ENCODE results near the gene IP6K3. TPM values are rescaled to one million over a fixed set of nuclear protein-coding genes. Genes with fewer than 3 reads are reported as not detected.

Gene IP6K3
- total RNA-seq, 1 experiment from 2014 or later = 1.7 TPM

DNA sequence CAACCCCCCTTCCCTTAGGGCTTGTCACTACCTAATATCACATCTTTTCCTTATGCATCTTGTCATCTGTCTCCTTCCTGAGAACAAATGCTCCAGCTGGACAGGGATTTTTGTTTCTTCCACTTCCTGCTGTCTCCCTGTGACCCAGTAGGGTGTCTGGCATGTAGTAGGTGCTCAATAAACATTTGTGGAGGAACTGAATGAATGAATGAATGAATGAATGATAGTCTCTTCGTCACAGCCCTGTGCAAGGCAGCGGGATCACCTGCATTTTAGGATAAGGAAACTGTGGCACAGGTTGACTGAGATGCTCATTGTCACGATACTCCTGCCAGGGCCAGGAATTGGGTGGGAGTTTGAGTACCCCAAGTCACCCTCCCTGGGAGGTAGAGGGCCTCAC, 28.1 kb upstream of the IP6K3 start:
- H3K27me3 Mint-ChIP-seq (ENCODE audit: insufficient read depth, unreplicated experiment) = no peaks in the 10 kb centered on the region
- CTCF ChIA-PET = no interaction called here
- no peaks in the 10 kb centered on the region for H3K4me1 Mint-ChIP-seq (ENCODE audit: insufficient read depth, unreplicated experiment)
- no peaks in the 10 kb centered on the region for H3K9me3 Mint-ChIP-seq (ENCODE audit: unreplicated experiment)
- no TSS peak for BruUV-seq (replicated peaks)
- intact Hi-C loops (cut with micrococcal nuclease) = no loop called here
- peaks cover 60% of the 10 kb centered on the region for H3K36me3 Mint-ChIP-seq (ENCODE audit: insufficient read depth, unreplicated experiment)
- no peak for DNase-seq (ENCODE audit: unreplicated experiment)
- POLR2A ChIA-PET = no interaction called here
- TF ChIP-seq CTCF (IDR thresholded peaks at IDR 0.05; ENCODE audit: unreplicated experiment) = no peak
- no peak overlapping the region for H3K27ac Mint-ChIP-seq (ENCODE audit: low read depth, unreplicated experiment)
- H3K4me3 Mint-ChIP-seq (ENCODE audit: unreplicated experiment) = no peak overlapping the region

- intact Hi-C loops (cut with micrococcal nuclease) = no loop called here
- Mint-ChIP-seq H3K27me3 (ENCODE audit: insufficient read depth, unreplicated experiment) (no peaks in the 10 kb centered on the region), H3K36me3 (ENCODE audit: insufficient read depth, unreplicated experiment) (peaks cover 42% of the 10 kb centered on the region), H3K4me1 (ENCODE audit: insufficient read depth, unreplicated experiment) (no peaks in the 10 kb centered on the region), H3K9me3 (ENCODE audit: unreplicated experiment) (no peaks in the 10 kb centered on the region), H3K4me3 (ENCODE audit: unreplicated experiment) (no peak overlapping the region), H3K27ac (ENCODE audit: low read depth, unreplicated experiment) (no peak overlapping the region)
- POLR2A ChIA-PET = interaction anchor here (0.9 to 2.0 kb wide), 3 partner anchors 8 to 377 kb away, joined by 3 to 8 read pairs (median 4); partner anchors contain the start of gene LEMD2
- no TSS peak for BruUV-seq (replicated peaks)
- CTCF ChIA-PET = interaction anchor here (0.7 to 8.1 kb wide), 9 partner anchors 8 to 390 kb away, joined by 3 to 93 read pairs (median 5); partner anchors contain the start of gene UQCC2
- no peak for DNase-seq (ENCODE audit: unreplicated experiment)
- no peak for TF ChIP-seq CTCF (IDR thresholded peaks at IDR 0.05; ENCODE audit: unreplicated experiment)
Measured at GRCh38 chr6:33772902-33773472, 26.3 kb upstream of the IP6K3 start.

- no peaks in the 10 kb centered on the region for H3K9me3 Mint-ChIP-seq (ENCODE audit: unreplicated experiment)
- intact Hi-C loops (cut with micrococcal nuclease) = no loop called here
- POLR2A ChIA-PET = interaction anchor here (0.9 to 2.0 kb wide), 4 partner anchors 9 to 68 kb away, joined by 3 to 8 read pairs (median 5); partner anchors contain the start of gene LEMD2
- BruUV-seq (replicated peaks) = no TSS peak
- peaks cover 34% of the 10 kb centered on the region for H3K36me3 Mint-ChIP-seq (ENCODE audit: insufficient read depth, unreplicated experiment)
- peak overlapping the region; percentile 31 for H3K27ac Mint-ChIP-seq (ENCODE audit: low read depth, unreplicated experiment)
- no peaks in the 10 kb centered on the region for H3K4me1 Mint-ChIP-seq (ENCODE audit: insufficient read depth, unreplicated experiment)
- no peak overlapping the region for H3K4me3 Mint-ChIP-seq (ENCODE audit: unreplicated experiment)
- H3K27me3 Mint-ChIP-seq (ENCODE audit: insufficient read depth, unreplicated experiment) = no peaks in the 10 kb centered on the region
- TF ChIP-seq CTCF (IDR thresholded peaks at IDR 0.05; ENCODE audit: unreplicated experiment) = no peak
- CTCF ChIA-PET = interaction anchor here (0.7 to 8.1 kb wide), 17 partner anchors 10 to 384 kb away, joined by 3 to 93 read pairs (median 4); partner anchors contain the start of gene UQCC2
- no peak for DNase-seq (ENCODE audit: unreplicated experiment)
Measured at GRCh38 chr6:33772082-33772830, 25.6 kb upstream of the IP6K3 start.

All from MCF 10A (cell line).